Stimulated activated CD4-positive, alpha-beta T cell treated with anti-CD3 and anti-CD28 coated beads, Interleukin-4, amount 100 ng/mL, for 24 hours (primary cell): ENCODE results near the gene ROBO1.

Experiments used
- DNase-seq: peaks from one replicate; pipeline ENCODE4 v3.0.0-alpha.2; 2020

The ROBO1 gene

DNA sequence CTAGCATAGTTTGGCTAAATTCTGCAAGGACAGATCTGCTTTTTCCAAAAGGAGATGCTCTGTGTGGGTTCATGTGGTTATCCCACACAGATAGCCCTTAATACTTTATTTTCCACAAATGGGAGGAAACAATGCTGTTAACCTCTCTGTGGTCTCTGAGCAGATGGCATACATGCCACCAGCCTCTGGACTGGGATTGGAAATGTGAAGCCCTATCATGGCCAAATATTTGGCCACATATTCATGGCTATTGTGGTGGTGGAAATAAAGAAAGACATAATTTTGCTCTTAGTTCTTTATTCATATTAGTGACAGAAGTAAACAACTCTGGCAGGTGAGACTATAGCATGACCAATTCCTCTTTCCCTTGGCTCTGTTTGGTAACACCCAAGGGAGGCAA lies 726.2 kb downstream of the ROBO1 start:
- DNase-seq, result no peak

DNA sequence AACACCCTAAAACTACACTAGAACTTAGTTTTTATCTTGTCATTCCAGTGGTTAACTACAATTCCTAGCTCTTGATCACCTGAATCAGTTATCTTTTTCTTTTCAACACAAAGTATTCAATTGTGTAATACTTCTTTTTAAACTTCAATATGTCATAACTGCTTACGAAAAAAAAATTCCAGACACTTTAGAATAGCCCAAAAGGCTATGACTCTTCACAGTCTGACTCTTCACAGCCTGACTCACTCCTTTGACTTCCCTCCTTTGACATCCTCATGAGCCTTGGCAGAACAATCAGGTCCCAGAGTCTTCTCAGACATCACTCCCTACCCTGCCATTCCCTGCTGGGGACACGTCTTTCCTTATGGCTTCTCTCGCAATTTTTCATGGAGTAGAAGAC lies 727.1 kb downstream of the ROBO1 start:
- DNase-seq, result no peak

- no peak for DNase-seq
These were observed 727.7 kb downstream of the ROBO1 start for GRCh38 chr3:79040091-79040490.

- DNase-seq, result no peak
These were observed 728.6 kb downstream of the ROBO1 start for GRCh38 chr3:79039192-79039591.

- no peak for DNase-seq
These were observed 729.2 kb downstream of the ROBO1 start for GRCh38 chr3:79038636-79039035.

DNA sequence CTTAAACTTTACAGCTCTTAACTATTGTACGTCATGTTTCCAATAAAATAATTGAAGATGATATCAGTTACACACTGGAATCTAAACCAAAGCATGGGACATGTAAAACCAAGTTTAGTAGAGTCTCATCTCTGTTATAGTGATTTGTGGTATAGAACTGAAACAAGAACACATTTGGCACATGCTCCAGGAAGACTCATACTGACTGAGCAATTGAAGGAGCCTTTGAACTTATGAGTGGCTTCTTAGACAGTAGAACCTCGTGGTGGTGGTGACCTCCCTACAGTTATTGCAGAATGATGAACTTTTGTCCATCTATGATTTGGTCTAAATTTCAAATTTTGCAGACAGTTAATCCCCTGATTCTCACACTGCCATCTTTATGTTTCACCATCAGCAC lies 729.7 kb downstream of the ROBO1 start:
- DNase-seq, result no peak

DNA sequence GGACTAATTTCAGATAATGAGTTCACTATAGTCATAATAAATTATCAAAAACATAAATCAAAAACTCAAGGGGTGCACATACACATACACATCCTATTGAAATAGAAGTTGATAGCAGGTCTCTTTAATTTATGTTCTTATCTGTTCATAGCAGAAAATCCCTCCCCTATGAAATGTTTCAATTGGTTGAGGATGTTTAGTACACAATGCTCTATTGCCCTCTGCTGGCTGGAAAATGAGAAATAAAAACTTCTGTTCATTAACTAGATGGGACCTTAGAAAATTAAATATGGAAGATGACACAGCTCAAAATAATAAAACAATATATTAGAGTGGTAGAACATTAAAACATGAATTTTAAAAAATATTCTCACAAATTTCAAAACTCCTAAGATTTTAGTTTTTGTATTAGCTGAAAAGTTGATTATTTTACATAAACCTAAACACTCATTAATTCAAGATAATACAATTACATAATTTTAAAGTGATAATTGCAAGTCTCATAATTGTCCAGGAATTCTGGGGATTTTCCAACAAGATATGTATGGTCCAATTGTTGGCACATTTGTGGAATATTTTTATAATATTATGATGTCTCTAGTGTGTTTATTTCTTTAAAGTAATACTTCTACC lies 735.0 kb downstream of the ROBO1 start:
- DNase-seq, result no peak

GRCh38 chr3:79030157-79030556 lies 737.6 kb downstream of the ROBO1 start:
- no peak for DNase-seq

DNA sequence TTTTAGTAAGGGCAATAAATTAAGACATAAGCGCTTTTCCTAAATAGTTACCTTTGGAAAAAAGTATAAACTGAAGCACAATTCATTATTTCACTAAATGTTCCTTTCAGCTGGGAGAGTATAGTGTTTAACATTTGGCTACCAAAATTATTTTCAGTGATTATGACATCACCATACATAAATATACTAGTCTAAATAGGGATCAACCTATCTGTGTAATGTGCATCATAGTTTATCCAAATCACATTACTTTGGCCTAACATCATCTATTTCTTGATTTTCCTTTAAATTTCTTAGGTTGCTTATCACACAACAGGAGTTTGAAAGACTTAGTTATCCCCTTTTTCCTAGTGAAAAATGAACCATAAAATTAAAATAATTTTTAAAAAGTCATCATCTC lies 738.9 kb downstream of the ROBO1 start:
- DNase-seq, result no peak

GRCh38 chr3:79027593-79027992 lies 740.2 kb downstream of the ROBO1 start:
- no peak for DNase-seq

- no peak for DNase-seq
These were observed 747.9 kb downstream of the ROBO1 start for GRCh38 chr3:79019924-79020173.

DNA sequence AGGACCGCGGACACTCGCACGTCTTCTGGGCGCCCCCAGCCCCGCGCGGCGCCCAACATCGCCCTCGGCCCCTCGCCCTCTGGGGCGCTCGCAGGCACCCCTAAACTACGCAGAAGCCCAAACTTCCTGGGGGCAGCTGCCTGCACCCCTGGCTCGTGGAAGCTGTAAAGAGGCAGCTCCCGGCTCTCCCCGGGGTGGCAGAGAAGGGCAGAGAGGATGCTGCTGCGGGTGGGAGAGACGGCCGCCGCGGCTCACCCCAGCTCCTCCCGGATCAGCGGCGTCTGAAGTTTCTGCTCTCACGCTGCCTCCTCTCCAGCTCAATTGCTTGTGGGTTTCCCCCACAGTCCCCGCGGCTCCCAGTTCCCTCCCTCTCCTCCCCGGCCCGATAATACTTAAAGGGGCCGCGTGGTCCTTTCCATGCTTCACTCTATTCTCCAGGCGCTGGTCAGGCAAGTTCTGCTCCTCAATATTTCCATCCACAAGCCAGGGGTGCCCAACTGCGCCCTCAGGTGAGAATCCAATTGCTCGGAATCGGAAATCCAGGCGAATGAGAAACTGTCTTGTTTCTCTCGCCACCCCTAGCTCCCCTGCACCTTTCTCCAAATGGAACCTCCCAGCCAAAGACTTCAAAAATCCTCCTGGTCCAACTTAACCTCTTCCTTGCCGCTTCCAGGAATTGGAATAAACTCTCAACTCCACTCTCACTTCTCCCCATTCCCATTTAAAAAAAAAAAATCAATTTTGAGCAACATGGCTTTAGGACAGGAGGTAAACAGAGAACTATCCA lies 748.5 kb downstream of the ROBO1 start:
- DNase-seq, result no peak

- DNase-seq, result no peak
These were observed 749.1 kb downstream of the ROBO1 start for GRCh38 chr3:79018671-79019136.

- no peak for DNase-seq
These were observed 749.5 kb downstream of the ROBO1 start for GRCh38 chr3:79018265-79018664.

DNA sequence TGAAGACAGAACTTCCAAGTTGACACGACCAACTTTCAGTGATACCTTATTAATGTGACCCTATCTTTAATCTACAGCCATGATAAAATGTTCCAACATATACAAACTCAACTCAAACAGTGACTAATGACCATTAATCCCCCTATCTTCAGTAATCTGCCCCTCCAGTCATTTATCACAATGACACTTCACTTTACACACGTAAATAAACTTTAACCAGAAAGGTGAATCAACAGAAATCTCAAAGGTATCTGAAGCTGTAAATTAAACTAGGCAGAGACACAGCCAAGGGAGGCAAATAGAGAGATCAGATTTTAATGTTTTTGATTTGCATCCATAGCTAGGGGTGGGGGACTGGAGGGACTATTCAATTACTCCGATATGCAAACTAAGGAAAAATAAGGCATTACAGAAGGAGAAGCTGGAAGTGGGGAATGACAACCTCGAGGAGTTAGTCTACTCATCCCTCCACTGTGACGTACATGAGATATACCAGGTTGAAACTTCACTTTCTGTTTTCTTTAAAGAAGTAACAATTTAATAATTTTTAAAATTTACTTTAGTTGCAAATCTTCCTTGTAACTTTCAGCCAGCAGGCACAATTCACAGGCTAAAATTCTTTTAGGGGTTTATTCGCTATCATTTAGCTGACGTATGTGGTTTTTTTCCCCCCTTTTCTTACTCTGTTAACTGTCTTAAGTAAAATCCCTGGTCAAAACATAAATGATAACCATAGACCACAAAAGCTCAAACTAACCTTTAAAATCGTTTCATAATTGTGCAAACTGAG lies 751.0 kb downstream of the ROBO1 start:
- no peak for DNase-seq

DNA sequence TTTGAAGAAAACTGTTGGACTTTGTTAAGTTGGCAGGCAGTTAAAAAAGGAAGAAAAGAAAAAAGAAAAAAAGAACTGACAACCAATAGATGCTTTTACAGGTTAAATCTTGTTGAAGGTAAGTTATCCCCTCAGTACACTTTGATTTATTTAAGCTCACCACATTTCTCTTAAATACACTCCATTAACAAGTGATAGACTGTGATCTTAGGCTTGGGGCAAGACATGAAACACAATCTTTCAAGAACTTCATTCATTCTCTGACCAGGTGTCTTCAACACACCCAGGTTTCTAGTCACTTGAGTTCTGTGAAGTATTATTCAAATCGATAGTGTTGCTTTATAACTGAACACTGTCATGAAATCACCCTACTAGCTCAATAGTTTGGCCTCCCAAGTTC lies 751.9 kb downstream of the ROBO1 start:
- no peak for DNase-seq

DNA sequence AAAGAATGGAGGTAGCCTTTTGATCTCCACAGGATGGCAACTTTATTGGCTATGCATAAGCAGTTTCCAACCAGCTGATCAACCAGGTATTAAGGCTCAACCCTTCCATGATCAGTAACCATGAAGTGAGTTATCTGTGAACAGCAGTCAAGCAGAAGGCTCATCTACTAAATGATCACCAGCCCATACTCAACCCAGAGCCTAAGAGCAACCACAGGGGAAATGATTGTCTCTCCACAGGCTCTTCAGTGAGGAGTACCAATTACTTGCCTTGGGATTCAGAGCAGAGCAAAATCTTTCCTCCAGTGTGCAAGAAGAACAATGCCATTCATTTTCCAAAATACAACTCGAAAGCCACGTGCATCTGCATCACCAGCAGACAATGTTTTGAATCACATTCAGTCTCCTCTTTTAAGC lies 754.8 kb downstream of the ROBO1 start:
- no peak for DNase-seq

- DNase-seq, result no peak
These were observed 755.3 kb downstream of the ROBO1 start for GRCh38 chr3:79012530-79012913.

GRCh38 chr3:79011821-79012529 lies 755.8 kb downstream of the ROBO1 start:
- no peak for DNase-seq

DNA sequence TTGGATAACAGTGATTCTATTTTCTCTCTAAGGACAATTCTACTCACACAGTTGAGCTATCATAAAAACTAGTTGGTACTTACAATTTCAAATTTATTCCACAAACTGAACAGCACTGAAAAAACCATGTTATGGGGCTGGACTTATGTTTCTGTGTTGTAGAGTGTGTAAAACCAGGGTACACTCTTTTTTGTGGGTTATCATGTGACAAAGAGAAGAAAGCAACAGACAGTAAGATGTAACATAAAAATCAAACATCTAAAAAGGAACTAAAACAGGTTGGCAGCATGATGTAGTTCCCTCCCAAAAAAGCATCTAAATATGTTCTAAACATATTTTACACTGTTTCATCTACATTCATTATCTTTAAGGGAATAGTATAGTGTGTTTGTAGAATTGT lies 757.9 kb downstream of the ROBO1 start:
- no peak for DNase-seq

- no peak for DNase-seq
These were observed 761.7 kb downstream of the ROBO1 start for GRCh38 chr3:79006077-79006476.

DNA sequence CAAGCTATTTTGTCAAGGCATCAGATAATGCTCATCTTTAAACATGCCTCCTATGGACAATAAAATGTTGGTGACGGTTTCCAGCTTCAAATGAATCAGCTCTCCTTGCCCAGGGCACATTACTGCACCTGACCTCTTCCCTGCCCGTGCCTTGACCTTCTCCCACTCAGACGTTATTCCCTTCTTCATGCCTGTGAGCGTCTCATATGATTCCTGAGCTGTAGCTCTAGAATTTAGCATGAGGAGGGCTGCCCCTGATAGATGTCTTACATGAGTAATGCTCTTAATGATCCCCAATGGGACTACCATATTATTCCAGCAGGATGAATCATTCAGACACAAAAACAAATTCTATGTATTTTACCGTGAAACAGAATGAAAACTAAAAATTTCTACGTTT lies 762.7 kb downstream of the ROBO1 start:
- DNase-seq, result no peak

DNA sequence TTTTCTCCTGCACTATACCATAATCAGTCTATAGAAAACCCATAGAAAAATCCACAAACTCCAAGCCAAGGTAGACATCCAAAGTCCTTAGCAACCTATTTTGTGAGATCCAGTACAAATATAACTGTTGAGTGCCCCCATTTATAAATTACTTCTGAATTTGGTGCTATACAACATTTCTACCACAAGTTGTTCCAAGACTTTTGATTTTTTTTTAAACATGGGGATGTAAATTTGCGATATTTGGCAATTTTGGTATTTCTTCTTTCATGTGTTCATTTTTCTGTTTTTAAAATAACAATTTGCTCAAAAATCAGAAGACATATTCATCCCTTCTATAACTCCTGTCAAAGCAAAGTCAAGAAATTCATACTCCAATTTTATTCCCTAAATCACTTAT lies 763.8 kb downstream of the ROBO1 start:
- no peak for DNase-seq
